Panc1 (cell line): ENCODE data around the gene PLCH1. TPM values are rescaled to one million over a fixed set of nuclear protein-coding genes. Genes with fewer than 3 reads are reported as not detected.

Source experiments
- ATAC-seq: fragments of 200-7000 bp; cut with Tn5 transposase; 2 replicates; pipeline ENCODE4 v1.9.1; 2020; ENCODE audit warnings: mild to moderate bottlenecking, moderate library complexity
- BruUV-seq: library from RNA; stranded (reverse); fragments of 400-500 nt; replicated peaks from 2 replicates; lab custom pipeline; 2021; lab: Mats Ljungman, UMichigan
- CTCF ChIA-PET: fragments of 300-600 bp; sonication (Branson Sonifier 250); formaldehyde crosslinking; loops from one replicate; lab custom pipeline; 2022; ENCODE audit warnings: antibody characterized with exemption; lab: Charles Lee
- POLR2A ChIA-PET: fragments of 300-600 bp; sonication (Branson Sonifier 250); formaldehyde crosslinking; loops from one replicate; lab custom pipeline; 2022; ENCODE audit warnings: antibody characterized with exemption; lab: Charles Lee
- DNase-seq: peaks from one replicate; pipeline ENCODE4 v3.0.0-alpha.2; 2010; ENCODE audit warnings: low read depth, low spot score
- H3K27ac ChIP-seq: 2 replicates; pipeline ENCODE4 v1.5.1; 2011; ENCODE audit warnings: mild to moderate bottlenecking, low read length, inconsistent platforms
- H3K27me3 ChIP-seq: fragments of 200-500 bp; sonication (Bioruptor generic); 2 replicates; pipeline ENCODE4 v1.6.0; 2014; ENCODE audit warnings: low read length, inconsistent platforms; ENCODE audit not compliant: control insufficient read depth, insufficient read depth
- H3K36me3 ChIP-seq: fragments of 200-500 bp; sonication (Bioruptor generic); 2 replicates; pipeline ENCODE4 v1.5.1; 2014; ENCODE audit warnings: inconsistent platforms, mild to moderate bottlenecking, low read length, moderate library complexity; ENCODE audit not compliant: control insufficient read depth, insufficient read depth
- H3K4me1 ChIP-seq: 2 replicates; pipeline ENCODE4 v1.5.1; 2011; ENCODE audit warnings: inconsistent platforms, mild to moderate bottlenecking, low read length, moderate library complexity; ENCODE audit not compliant: control insufficient read depth, insufficient read depth
- H3K4me3 ChIP-seq, 2 experiments: 2 replicates each; pipeline ENCODE4 v1.5.1; 2011 to 2012; ENCODE audit warnings: low read depth in 2 of 2, low read length in 2 of 2, mild to moderate bottlenecking in 2 of 2, inconsistent platforms in 1 of 2, moderate library complexity in 1 of 2
- H3K9me3 ChIP-seq: fragments of 200-500 bp; sonication (Bioruptor generic); 2 replicates; pipeline ENCODE4 v1.5.1; 2014; ENCODE audit warnings: low read depth, mild to moderate bottlenecking, inconsistent platforms, low read length, moderate library complexity; ENCODE audit not compliant: control insufficient read depth, insufficient read depth
- CTCF ChIP-seq: fragments of 450-650 bp; IDR thresholded peaks from 2 replicates; pipeline ENCODE4 v1.5.1; 2017; ENCODE audit warnings: mild to moderate bottlenecking
- POLR2AphosphoS5 ChIP-seq: IDR thresholded peaks from 2 replicates; pipeline ENCODE4 v1.6.1; 2012; ENCODE audit warnings: mild to moderate bottlenecking, low read depth, low read length, moderate library complexity
- REST ChIP-seq, 2 experiments: IDR thresholded peaks; 2 replicates each; pipeline ENCODE4 v1.6.1; 2011 to 2012; ENCODE audit warnings: low read depth in 2 of 2, control low read depth in 1 of 2, low read length in 1 of 2, mild to moderate bottlenecking in 1 of 2, moderate library complexity in 1 of 2; ENCODE audit not compliant: insufficient read depth in 1 of 2
- SIN3A ChIP-seq: IDR thresholded peaks from 2 replicates; pipeline ENCODE4 v1.6.1; 2012; ENCODE audit warnings: low read depth, mild to moderate bottlenecking, low read length, moderate library complexity, borderline replicate concordance; ENCODE audit not compliant: insufficient read depth
- TCF7L2 ChIP-seq: IDR thresholded peaks from 2 replicates; pipeline ENCODE4 v1.6.1; 2011; ENCODE audit warnings: mild to moderate bottlenecking, low read depth, low read length, inconsistent platforms
- in situ Hi-C: cut with HindIII; loops from 2 replicates; pipeline ENCODE4 v1.10.0; 2016; ENCODE audit warnings: low sequenced_read_pairs, low pct_unique_long_range_greater_than_20kb
- intact Hi-C: fragments of 100-400 bp; cut with micrococcal nuclease; formaldehyde crosslinking; loops from one replicate; pipeline ENCODE4 v1.10.0; 2022; ENCODE audit not compliant: unreplicated experiment
- total RNA-seq: library from RNA; stranded (reverse); gene quantifications from one replicate; pipeline ENCODE4 v1.2.1, GENCODE V29; 2021; ENCODE audit not compliant: unreplicated experiment

Gene PLCH1
- total RNA-seq, 1 experiment from 2014 or later: 0.03 TPM

DNA sequence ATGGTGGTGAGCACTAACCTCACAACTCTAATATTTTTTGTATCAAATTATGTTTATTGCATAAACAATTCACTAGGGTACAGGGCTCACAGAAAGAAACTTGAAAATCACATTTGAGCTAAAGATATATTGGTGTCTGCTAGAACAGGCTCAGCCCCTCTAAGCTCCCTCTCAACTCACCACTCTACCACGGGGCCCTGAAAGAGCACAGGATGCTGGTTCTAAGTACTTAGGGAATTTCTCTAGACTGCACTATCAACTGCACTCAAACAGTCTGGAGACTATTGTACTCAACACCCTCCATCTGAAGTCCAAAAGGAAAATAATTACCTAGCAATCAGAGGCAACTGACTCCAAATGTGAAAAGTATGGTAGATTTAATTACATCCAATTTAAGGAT lies 352.7 kb downstream of the PLCH1 start:
- H3K9me3 ChIP-seq: no peaks in the 10 kb centered on the region
- ATAC-seq (no peak), DNase-seq (no peak)
- no peak overlapping the region for H3K27ac ChIP-seq
- no peaks in the 10 kb centered on the region for H3K27me3 ChIP-seq
- no peaks in the 10 kb centered on the region for H3K36me3 ChIP-seq
- intact Hi-C loops (no loop called here), in situ Hi-C loops (no loop called here)
- H3K4me1 ChIP-seq: no peaks in the 10 kb centered on the region
- BruUV-seq: no TSS peak
- TF ChIP-seq CTCF (no peak), TCF7L2 (no peak), SIN3A (no peak), REST (IDR thresholded peaks at IDR 0.05; ENCODE audit: insufficient read depth in 1 of 2, low read depth in 2 of 2, low read length in 1 of 2) (no peak), POLR2AphosphoS5 (no peak)
- H3K4me3 ChIP-seq: no peak overlapping the region
- CTCF ChIA-PET: no interaction called here
- POLR2A ChIA-PET: interaction anchor here (0.7 kb wide), 1 partner anchor 315 kb away, joined by 5 read pairs; no protein-coding TSS in a partner anchor

- DNase-seq (no peak), ATAC-seq (no peak)
- Histone ChIP-seq H3K36me3 (no peaks in the 10 kb centered on the region), H3K4me1 (no peaks in the 10 kb centered on the region), H3K4me3 (no peak overlapping the region), H3K9me3 (no peaks in the 10 kb centered on the region), H3K27me3 (no peaks in the 10 kb centered on the region), H3K27ac (no peak overlapping the region)
- in situ Hi-C loops (no loop called here), intact Hi-C loops (no loop called here)
- no TSS peak for BruUV-seq
- TF ChIP-seq POLR2AphosphoS5 (no peak), CTCF (no peak), TCF7L2 (no peak), REST (IDR thresholded peaks at IDR 0.05; ENCODE audit: insufficient read depth in 1 of 2, low read depth in 2 of 2, low read length in 1 of 2) (no peak), SIN3A (no peak)
- ChIA-PET CTCF (no interaction called here), POLR2A (no interaction called here)
Measured at GRCh38 chr3:155391551-155391958, 353.3 kb downstream of the PLCH1 start.
